RWPE2 (cell line): ENCODE data around the gene SMTN.

Experiments used
- ATAC-seq: fragments of 200-7000 bp; cut with Tn5 transposase; 3 replicates; pipeline ENCODE4 v1.9.1; 2021; ENCODE audit warnings: low read depth
- DNase-seq: peaks from one replicate; pipeline ENCODE4 v3.0.0-alpha.2; 2020; ENCODE audit warnings: low spot score
- H3K27ac ChIP-seq: fragments of 450-650 bp; 2 replicates; pipeline ENCODE4 v1.5.1; 2017; ENCODE audit warnings: mild to moderate bottlenecking; ENCODE audit not compliant: poor library complexity, severe bottlenecking
- H3K27me3 ChIP-seq: fragments of 250-450 bp; sonication (Bioruptor Pico); 2 replicates; pipeline ENCODE4 v1.5.1; 2021; ENCODE audit warnings: mild to moderate bottlenecking, moderate library complexity; ENCODE audit not compliant: insufficient read depth, poor library complexity, severe bottlenecking
- H3K36me3 ChIP-seq: fragments of 250-450 bp; sonication (Bioruptor Pico); 2 replicates; pipeline ENCODE4 v1.5.1; 2020; ENCODE audit warnings: low read depth, mild to moderate bottlenecking, moderate library complexity
- H3K4me1 ChIP-seq: fragments of 250-450 bp; sonication (Bioruptor Pico); 2 replicates; pipeline ENCODE4 v1.5.1; 2021; ENCODE audit warnings: mild to moderate bottlenecking, moderate library complexity; ENCODE audit not compliant: insufficient read depth, poor library complexity, severe bottlenecking
- H3K4me3 ChIP-seq: fragments of 250-450 bp; sonication (Bioruptor Pico); 2 replicates; pipeline ENCODE4 v1.5.1; 2021; ENCODE audit warnings: mild to moderate bottlenecking, moderate library complexity; ENCODE audit not compliant: severe bottlenecking
- H3K9me3 ChIP-seq: fragments of 250-450 bp; sonication (Bioruptor Pico); 2 replicates; pipeline ENCODE4 v1.5.1; 2021; ENCODE audit warnings: mild to moderate bottlenecking, moderate library complexity; ENCODE audit not compliant: severe bottlenecking
- TF ChIP-seq, protein P1 (sequence below): fragments of 450-650 bp; IDR thresholded peaks from one replicate; pipeline ENCODE4 v1.5.1; 2017; ENCODE audit warnings: mild to moderate bottlenecking, moderate library complexity; ENCODE audit not compliant: poor library complexity, severe bottlenecking

The SMTN gene

GRCh38 chr22:31140746-31141145, 59.6 kb downstream of the SMTN start:
- Histone ChIP-seq H3K27me3 (no peaks in the 10 kb centered on the region), H3K36me3 (no peaks in the 10 kb centered on the region), H3K27ac (no peak overlapping the region), H3K4me1 (no peaks in the 10 kb centered on the region), H3K4me3 (no peak overlapping the region), H3K9me3 (no peaks in the 10 kb centered on the region)
- DNase-seq (no peak), ATAC-seq (no peak)
- TF ChIP-seq, protein P1, sequence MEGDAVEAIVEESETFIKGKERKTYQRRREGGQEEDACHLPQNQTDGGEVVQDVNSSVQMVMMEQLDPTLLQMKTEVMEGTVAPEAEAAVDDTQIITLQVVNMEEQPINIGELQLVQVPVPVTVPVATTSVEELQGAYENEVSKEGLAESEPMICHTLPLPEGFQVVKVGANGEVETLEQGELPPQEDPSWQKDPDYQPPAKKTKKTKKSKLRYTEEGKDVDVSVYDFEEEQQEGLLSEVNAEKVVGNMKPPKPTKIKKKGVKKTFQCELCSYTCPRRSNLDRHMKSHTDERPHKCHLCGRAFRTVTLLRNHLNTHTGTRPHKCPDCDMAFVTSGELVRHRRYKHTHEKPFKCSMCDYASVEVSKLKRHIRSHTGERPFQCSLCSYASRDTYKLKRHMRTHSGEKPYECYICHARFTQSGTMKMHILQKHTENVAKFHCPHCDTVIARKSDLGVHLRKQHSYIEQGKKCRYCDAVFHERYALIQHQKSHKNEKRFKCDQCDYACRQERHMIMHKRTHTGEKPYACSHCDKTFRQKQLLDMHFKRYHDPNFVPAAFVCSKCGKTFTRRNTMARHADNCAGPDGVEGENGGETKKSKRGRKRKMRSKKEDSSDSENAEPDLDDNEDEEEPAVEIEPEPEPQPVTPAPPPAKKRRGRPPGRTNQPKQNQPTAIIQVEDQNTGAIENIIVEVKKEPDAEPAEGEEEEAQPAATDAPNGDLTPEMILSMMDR, result no peak

DNA sequence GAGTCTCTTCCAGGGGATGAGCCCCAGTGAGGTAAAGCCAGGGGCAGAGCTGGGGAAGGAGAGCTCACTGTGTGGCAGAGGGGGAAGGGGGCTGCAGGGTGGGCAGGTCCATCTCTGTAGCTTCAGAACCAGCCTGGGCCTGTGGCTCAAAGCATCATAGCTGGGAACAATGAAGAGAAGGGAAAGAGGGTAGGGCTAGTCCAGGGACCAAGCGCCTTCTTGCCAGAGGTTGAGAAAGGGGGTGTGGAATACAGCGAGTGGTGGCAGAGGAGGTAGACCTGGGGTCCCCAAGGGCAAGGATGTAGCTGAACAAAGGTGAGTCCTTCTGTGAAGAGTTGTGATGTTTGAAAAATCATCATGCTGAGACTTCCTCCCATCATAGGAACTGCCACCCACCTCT, 60.4 kb downstream of the SMTN start:
- Histone ChIP-seq H3K4me3 (no peak overlapping the region), H3K27ac (no peak overlapping the region), H3K36me3 (no peaks in the 10 kb centered on the region), H3K27me3 (no peaks in the 10 kb centered on the region), H3K9me3 (no peaks in the 10 kb centered on the region), H3K4me1 (no peaks in the 10 kb centered on the region)
- ATAC-seq (no peak), DNase-seq (no peak)
- TF ChIP-seq, protein P1, result no peak

DNA sequence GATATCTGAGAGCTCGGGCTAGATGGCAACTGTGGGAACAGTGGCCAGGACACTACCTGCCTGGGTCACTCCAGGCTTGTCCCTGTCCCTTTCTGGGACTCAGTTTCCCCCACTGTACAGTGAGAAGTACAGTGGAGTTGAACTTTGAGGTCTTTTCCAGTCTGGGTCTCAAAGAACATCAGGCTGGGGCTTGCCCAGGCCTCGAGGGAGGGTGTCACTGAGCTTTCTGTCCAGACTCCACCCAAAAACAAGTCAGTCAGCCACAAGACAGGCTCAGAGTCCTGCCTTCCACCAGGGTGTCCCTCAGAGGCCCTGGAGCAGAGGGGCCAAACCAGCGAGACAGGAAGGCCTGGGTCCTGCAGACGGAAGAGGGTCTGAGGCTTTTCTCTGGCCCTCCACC, 61.2 kb downstream of the SMTN start:
- ATAC-seq, result no peak
- Histone ChIP-seq H3K27me3 (no peaks in the 10 kb centered on the region), H3K27ac (no peak overlapping the region)

DNA sequence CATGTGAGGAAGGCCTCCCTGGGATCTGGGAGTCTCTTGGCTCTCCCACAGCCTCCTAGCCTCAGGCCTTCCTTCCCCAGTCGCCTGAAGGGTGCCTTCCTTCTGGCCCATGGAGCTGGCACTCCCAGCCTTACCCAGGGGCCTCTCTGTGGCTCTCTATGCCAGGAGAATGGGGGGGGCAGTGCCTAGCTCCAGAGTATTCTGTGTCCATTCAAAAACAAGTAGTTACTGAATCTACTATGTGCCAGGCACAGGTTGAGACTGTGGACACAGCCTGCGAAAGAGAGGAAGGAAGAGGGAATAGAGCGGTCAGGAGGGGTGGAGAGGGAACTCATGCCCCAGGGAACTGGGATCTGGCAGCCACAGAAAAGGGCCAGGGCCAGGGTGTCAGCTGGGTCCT, 61.9 kb downstream of the SMTN start:
- Histone ChIP-seq H3K36me3 (no peaks in the 10 kb centered on the region), H3K27ac (no peak overlapping the region), H3K9me3 (peaks cover 2% of the 10 kb centered on the region), H3K4me1 (no peaks in the 10 kb centered on the region), H3K4me3 (no peak overlapping the region), H3K27me3 (no peaks in the 10 kb centered on the region)
- ATAC-seq (no peak), DNase-seq (no peak)
- TF ChIP-seq, protein P1, result no peak

More for the DNA sequence above, 61.2 kb downstream of the SMTN start:
- Histone ChIP-seq H3K4me1 (no peaks in the 10 kb centered on the region), H3K4me3 (no peak overlapping the region), H3K9me3 (peaks cover under 1% of the 10 kb centered on the region), H3K36me3 (no peaks in the 10 kb centered on the region)
- TF ChIP-seq, protein P1, result no peak
- DNase-seq, result no peak

DNA sequence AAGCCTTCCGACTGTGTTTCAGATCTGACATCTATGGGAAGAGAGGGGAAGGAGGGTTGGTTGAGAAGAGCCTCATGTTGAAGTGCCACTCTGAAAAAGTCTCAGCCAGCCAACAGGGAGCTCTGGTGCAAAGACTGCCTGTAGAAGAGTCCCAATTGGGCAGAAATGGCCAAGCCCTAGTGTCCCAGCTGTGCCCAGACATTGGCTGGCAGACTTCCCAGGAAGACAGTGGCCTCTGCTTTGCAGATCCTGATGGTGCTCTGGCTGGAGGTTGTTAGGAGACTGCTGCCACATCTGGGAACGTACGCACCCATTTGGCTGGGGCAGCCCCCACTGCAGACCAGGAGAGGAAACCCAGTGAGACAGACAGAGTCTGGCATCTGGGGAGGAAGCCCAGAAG, 62.4 kb downstream of the SMTN start:
- DNase-seq (no peak), ATAC-seq (no peak)
- peaks cover 2% of the 10 kb centered on the region for H3K9me3 ChIP-seq
- H3K4me1 ChIP-seq, result no peaks in the 10 kb centered on the region
- no peak overlapping the region for H3K4me3 ChIP-seq
- no peaks in the 10 kb centered on the region for H3K27me3 ChIP-seq
- no peaks in the 10 kb centered on the region for H3K36me3 ChIP-seq
- no peak overlapping the region for H3K27ac ChIP-seq
- TF ChIP-seq, protein P1, result no peak
